ENCODE measurements around the gene PRKRIP1.
"Not testable (repeated sequence)": the region's sequence is repeated elsewhere in the genome, so short reads cannot be mapped to it uniquely, and the experiment has no call there.

The PRKRIP1 gene

GRCh38 chr7:102453319-102453718 lies 57.2 kb downstream of the PRKRIP1 start:
- DNase-seq: no peak
- Histone ChIP-seq H3K4me3 (ENCODE audit: low read depth, low read length) (no peak overlapping the region), H3K36me3 (peaks cover 30% of the 10 kb centered on the region), H3K27me3 (no peaks in the 10 kb centered on the region), H3K9me3 (no peaks in the 10 kb centered on the region), H3K4me1 (no peaks in the 10 kb centered on the region)
- no peak for TF ChIP-seq CTCF (IDR thresholded peaks at IDR 0.05; ENCODE audit: low read depth, low read length)

DNA sequence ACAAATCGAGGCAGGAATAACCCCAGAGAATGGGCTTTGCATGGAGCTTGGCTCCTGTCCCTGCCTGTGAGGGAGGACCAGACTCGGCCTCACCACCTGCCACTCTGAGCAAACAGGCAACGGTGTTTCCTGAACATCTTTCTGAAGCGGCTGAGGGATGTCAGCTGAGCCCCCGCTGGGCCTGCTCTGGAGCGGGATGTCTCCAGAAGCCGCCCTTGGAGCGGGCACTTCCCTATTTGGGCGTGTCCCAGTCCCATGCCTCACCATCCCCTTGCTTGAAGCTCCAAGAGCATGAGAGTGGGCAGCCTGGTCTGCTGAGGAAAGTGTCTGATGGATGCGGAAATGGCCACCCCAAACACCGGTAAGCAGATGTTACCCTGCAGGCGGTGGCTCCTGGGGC lies 58.3 kb downstream of the PRKRIP1 start:
- no peak for TF ChIP-seq CTCF (IDR thresholded peaks at IDR 0.05; ENCODE audit: low read depth, low read length)
- Histone ChIP-seq H3K9me3 (no peaks in the 10 kb centered on the region), H3K4me3 (ENCODE audit: low read depth, low read length) (no peak overlapping the region), H3K4me1 (no peaks in the 10 kb centered on the region), H3K36me3 (peaks cover 39% of the 10 kb centered on the region), H3K27me3 (no peaks in the 10 kb centered on the region)
- DNase-seq: no peak

DNA sequence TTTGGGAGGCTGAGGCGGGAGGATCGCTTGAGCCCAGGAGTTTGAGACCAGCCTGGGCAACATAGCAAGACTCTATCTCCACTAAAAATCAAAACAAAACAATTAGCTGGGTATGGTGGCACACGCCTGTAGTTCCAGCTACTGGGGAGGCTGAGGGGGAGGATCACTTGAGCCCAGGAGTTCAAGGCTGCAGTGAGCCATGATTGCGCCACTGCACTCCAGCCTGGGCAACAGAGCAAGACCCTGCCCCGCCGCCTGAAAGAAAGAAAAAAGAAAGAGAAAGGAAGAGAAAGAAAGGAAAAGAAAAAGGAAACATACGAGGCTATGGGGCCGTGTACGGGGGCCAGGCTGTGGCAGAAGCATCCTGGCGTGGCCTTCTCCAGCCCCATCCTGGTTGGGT lies 58.8 kb downstream of the PRKRIP1 start:
- DNase-seq; H3K4me1 ChIP-seq; H3K27me3 ChIP-seq; H3K9me3 ChIP-seq; H3K4me3 ChIP-seq (ENCODE audit: low read depth, low read length): not testable (repeated sequence)
- H3K36me3 ChIP-seq: peaks cover 41% of the 10 kb centered on the region

GRCh38 chr7:102455596-102455995 lies 59.4 kb downstream of the PRKRIP1 start:
- TF ChIP-seq CTCF (IDR thresholded peaks at IDR 0.05; ENCODE audit: low read depth, low read length): no peak
- no peak for DNase-seq

DNA sequence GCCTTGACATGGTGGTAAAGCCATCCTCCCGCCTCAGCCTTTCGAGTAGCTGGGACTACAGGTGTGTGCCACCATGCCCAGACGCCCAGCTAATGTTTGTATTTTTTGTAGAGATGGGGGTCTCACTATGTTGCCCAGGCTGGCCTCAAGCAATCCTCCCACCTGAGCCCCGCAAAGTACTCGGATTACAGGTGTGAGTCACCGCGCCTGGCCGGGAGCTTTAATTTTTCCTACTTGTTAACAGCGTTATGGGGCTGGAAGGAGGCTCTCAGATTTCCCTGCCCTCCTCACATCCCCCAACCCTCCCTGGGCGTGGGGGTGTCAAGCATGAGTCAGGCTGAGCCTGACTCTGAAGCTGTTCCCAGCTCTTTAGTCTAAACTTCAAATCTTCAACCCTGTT lies 60.2 kb downstream of the PRKRIP1 start:
- DNase-seq: no peak
- Histone ChIP-seq H3K9me3 (no peaks in the 10 kb centered on the region), H3K27me3 (no peaks in the 10 kb centered on the region), H3K36me3 (peaks cover 41% of the 10 kb centered on the region), H3K4me3 (ENCODE audit: low read depth, low read length) (no peak overlapping the region), H3K4me1 (no peaks in the 10 kb centered on the region)
- TF ChIP-seq CTCF (IDR thresholded peaks at IDR 0.05; ENCODE audit: low read depth, low read length): no peak

More at GRCh38 chr7:102455596-102455995, 59.4 kb downstream of the PRKRIP1 start:
- Histone ChIP-seq H3K4me3 (ENCODE audit: low read depth, low read length) (no peak overlapping the region), H3K4me1 (no peaks in the 10 kb centered on the region), H3K9me3 (no peaks in the 10 kb centered on the region), H3K27me3 (no peaks in the 10 kb centered on the region), H3K36me3 (peaks cover 41% of the 10 kb centered on the region)

DNA sequence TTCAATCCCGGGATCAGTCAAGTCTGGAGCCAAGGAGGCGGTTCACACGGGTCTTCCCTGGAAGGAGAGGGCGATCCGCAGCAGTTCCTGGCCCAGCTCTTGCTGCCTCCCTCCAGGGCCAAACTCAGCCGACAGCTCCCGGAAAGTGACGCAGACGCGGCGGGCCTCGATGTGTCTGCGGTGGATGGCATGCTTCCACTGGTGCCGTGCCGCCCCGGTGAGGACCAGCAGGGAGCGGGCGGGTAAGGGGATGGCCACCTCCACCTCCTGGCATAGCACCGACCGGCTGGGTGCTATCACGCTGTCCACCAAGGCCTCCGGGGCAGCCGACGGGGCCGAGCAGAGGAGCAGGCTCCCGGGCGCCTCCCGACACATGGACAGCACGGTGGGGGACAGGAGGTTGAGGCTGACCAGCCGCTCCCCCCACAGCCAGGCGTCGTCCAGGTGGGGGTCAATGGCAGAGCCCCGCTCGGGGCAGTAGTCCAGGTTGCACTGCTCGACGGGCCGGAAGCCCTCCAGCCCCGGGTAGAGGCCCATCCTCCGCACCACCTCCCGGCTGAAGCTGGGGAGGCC lies 61.3 kb downstream of the PRKRIP1 start:
- peaks cover 47% of the 10 kb centered on the region for H3K36me3 ChIP-seq
- DNase-seq: no peak
- H3K27me3 ChIP-seq: no peaks in the 10 kb centered on the region
- no peak for TF ChIP-seq CTCF (IDR thresholded peaks at IDR 0.05; ENCODE audit: low read depth, low read length)
- no peaks in the 10 kb centered on the region for H3K4me1 ChIP-seq
- H3K4me3 ChIP-seq (ENCODE audit: low read depth, low read length): no peak overlapping the region
- H3K9me3 ChIP-seq: no peaks in the 10 kb centered on the region
